HUES64 (cell line): ENCODE data around the gene FBXO11.

Source experiments
- H3K27ac ChIP-seq: 2 replicates; pipeline ENCODE4 v1.7.0; 2013; ENCODE audit warnings: low read depth, low read length, inconsistent platforms
- H3K27me3 ChIP-seq: 2 replicates; pipeline ENCODE4 v1.6.1; 2013; ENCODE audit warnings: mild to moderate bottlenecking, low read length; ENCODE audit not compliant: insufficient read depth
- H3K36me3 ChIP-seq: 2 replicates; pipeline ENCODE4 v1.6.1; 2013; ENCODE audit warnings: mild to moderate bottlenecking, low read length; ENCODE audit not compliant: insufficient read depth
- H3K4me1 ChIP-seq: 2 replicates; pipeline ENCODE4 v1.6.1; 2013; ENCODE audit warnings: mild to moderate bottlenecking, low read length, moderate library complexity; ENCODE audit not compliant: insufficient read depth
- H3K4me3 ChIP-seq: 2 replicates; pipeline ENCODE4 v1.5.1; 2013; ENCODE audit warnings: mild to moderate bottlenecking, low read length, moderate library complexity
- H3K9ac ChIP-seq: 2 replicates; pipeline ENCODE4 v1.6.1; 2013; ENCODE audit warnings: mild to moderate bottlenecking, low read depth, low read length
- H3K9me3 ChIP-seq: 2 replicates; pipeline ENCODE4 v1.6.1; 2013; ENCODE audit warnings: low read depth, low read length; ENCODE audit not compliant: insufficient read depth
- WGBS: fragments of 150-250, 120-280 bp; methylation state at CpG from one replicate; pipeline ENCODE4 v1.1.7; 2013; ENCODE audit warnings: missing lambda C conversion rate; 5-methylcytosine and 5-hydroxymethylcytosine counted together

Gene FBXO11

GRCh38 chr2:47747878-47748277, 158.4 kb downstream of the FBXO11 start:
- Histone ChIP-seq H3K27me3 (no peaks in the 10 kb centered on the region), H3K4me3 (no peak overlapping the region), H3K36me3 (no peaks in the 10 kb centered on the region), H3K9me3 (peaks cover 29% of the 10 kb centered on the region), H3K9ac (no peak overlapping the region), H3K27ac (peak overlapping the region; percentile 63; the same call in 1 of the 2 replicates), H3K4me1 (0 out of 2 replicates have a peak, but pooled peaks cover 3% of the 10 kb centered on the region)
- 74% methylated on average over 4 of the region's 4 CpGs for WGBS

- Histone ChIP-seq H3K4me1 (peaks cover 18% of the 10 kb centered on the region; the same call in 1 of the 2 replicates), H3K9ac (no peak overlapping the region), H3K4me3 (no peak overlapping the region), H3K27me3 (no peaks in the 10 kb centered on the region), H3K36me3 (no peaks in the 10 kb centered on the region), H3K9me3 (peaks cover 22% of the 10 kb centered on the region), H3K27ac (no peak overlapping the region)
- 83% methylated on average over 2 of the region's 2 CpGs for WGBS
Observed at GRCh38 chr2:47744074-47744473, 162.2 kb downstream of the FBXO11 start.

- no peak overlapping the region for H3K27ac ChIP-seq
- peaks cover 3% of the 10 kb centered on the region for H3K9me3 ChIP-seq
- peaks cover 18% of the 10 kb centered on the region; the same call in 1 of the 2 replicates for H3K4me1 ChIP-seq
- WGBS = 66% methylated on average over 3 of the region's 3 CpGs
- no peaks in the 10 kb centered on the region for H3K36me3 ChIP-seq
- H3K27me3 ChIP-seq = no peaks in the 10 kb centered on the region
- H3K4me3 ChIP-seq = no peak overlapping the region
- no peak overlapping the region for H3K9ac ChIP-seq
Observed at GRCh38 chr2:47741637-47742036, 164.7 kb downstream of the FBXO11 start.

GRCh38 chr2:47741101-47741500, 165.2 kb downstream of the FBXO11 start:
- WGBS = 89% methylated on average over 3 of the region's 3 CpGs
- no peaks in the 10 kb centered on the region for H3K36me3 ChIP-seq

More at GRCh38 chr2:47741101-47741500, 165.2 kb downstream of the FBXO11 start:
- Histone ChIP-seq H3K9ac (no peak overlapping the region), H3K4me3 (no peak overlapping the region), H3K27me3 (no peaks in the 10 kb centered on the region), H3K4me1 (peaks cover 18% of the 10 kb centered on the region; the same call in 1 of the 2 replicates), H3K9me3 (no peaks in the 10 kb centered on the region), H3K27ac (no peak overlapping the region)
